Vagina (tissue), 2 donors: ENCODE results near the gene NEDD9. TPM values are rescaled to one million over a fixed set of nuclear protein-coding genes. Genes with fewer than 3 reads are reported as not detected.

Source experiments
- DNase-seq, 2 donors: peaks; one replicate each; pipeline ENCODE4 v3.0.0-alpha.2; 2017; ENCODE audit errors: extremely low spot score in 2 of 2
- H3K27ac ChIP-seq: fragments of 200-600 bp; sonication (generic); one replicate; pipeline ENCODE4 v1.5.1; 2019
- H3K27me3 ChIP-seq: fragments of 200-600 bp; sonication (generic); one replicate; pipeline ENCODE4 v1.5.1; 2019
- H3K36me3 ChIP-seq, 2 donors: fragments of 200-600 bp; sonication (generic); one replicate each; pipeline ENCODE4 v1.5.1; 2017 to 2019
- H3K4me1 ChIP-seq: fragments of 200-600 bp; sonication (generic); one replicate; pipeline ENCODE4 v1.5.1; 2019
- H3K4me3 ChIP-seq, 2 donors: fragments of 200-600 bp; sonication (generic); 1 replicate in 1 of 2; 2 replicates in 1 of 2; pipeline ENCODE4 v1.5.1; 2016 to 2019
- H3K9me3 ChIP-seq: fragments of 200-600 bp; sonication (generic); one replicate; pipeline ENCODE4 v1.5.1; 2019
- POLR2A ChIP-seq, 2 donors: fragments of 450-650 bp; IDR thresholded peaks; one replicate each; pipeline ENCODE4 v1.6.1; 2017; ENCODE audit warnings: antibody characterized with exemption in 2 of 2, mild to moderate bottlenecking in 2 of 2, moderate library complexity in 2 of 2
- POLR2AphosphoS5 ChIP-seq, 2 donors: sonication (generic); formaldehyde crosslinking; IDR thresholded peaks; one replicate each; pipeline ENCODE4 v1.9.0; 2017; ENCODE audit warnings: antibody characterized with exemption in 2 of 2, mild to moderate bottlenecking in 2 of 2, low read depth in 1 of 2; ENCODE audit not compliant: insufficient read depth in 1 of 2
- intact Hi-C: fragments of 100-400 bp; cut with DNase I; formaldehyde crosslinking; loops from one replicate; pipeline ENCODE4 v1.15.1; 2023
- total RNA-seq: library from RNA; depleted of rRNA; stranded (reverse); fragments of >200 nt; gene quantifications from one replicate; pipeline ENCODE4 v1.2.3, GENCODE V29; 2016
- TF ChIP-seq, protein P1 (sequence below), 3 experiments: fragments of 450-650 bp in 2 of 3; fragments of 200-600 bp in 1 of 3; sonication (generic) in 1 of 3; IDR thresholded peaks; one replicate each; pipeline ENCODE4 v1.5.1; 2017 to 2019; ENCODE audit warnings: antibody characterized with exemption in 3 of 3, mild to moderate bottlenecking in 2 of 3, moderate library complexity in 2 of 3

The NEDD9 gene
- total RNA-seq, 1 donor from 2014 or later: 45.4 TPM

DNA sequence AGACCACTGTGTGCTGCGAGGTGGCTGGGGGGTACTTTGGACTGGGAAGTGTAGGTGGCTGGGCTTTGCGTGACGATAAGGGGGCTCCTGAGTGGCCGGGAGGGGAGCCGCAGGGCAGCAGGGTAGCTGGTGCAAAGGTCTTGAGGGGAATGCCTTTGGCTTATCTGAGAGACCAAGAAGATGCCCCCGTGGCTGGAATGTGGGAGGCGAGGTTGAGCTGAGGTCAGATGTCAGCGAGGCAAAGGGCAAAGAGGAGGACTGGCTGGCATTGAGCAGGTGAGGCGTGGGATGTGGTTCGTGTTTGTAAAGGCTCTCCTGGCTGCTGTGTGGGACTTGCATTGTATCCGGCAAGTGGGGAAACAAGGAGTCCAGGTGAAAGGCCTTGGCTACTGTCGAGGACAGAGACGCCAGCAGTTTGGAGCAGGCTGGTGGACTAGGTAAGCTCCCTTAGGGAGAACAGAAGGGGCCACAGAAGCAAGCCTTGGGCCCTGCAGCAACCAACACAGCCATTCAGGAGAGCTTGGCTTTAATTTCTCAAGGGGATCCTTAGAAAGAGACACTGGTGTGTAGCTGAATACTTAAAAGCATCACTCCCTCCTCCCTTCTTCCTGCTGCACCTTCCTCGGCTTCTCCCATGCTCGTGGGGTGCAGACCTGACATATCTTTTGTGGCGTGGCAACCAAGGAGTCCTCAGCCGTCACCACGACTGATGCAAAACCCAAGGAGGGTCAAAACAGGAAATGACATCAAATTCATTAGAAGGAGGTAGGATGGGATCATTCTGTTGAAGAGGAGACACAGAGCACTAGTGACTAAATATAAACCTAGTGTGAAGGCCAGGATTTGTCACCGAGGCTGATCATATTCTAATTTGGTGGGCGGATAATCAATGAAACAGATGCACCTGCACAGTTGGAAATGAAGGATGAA is 67.5 kb downstream of the NEDD9 start:
- peak in 1 of 2 donors; percentile 69 for DNase-seq
- intact Hi-C loops: no loop called here
- H3K36me3 ChIP-seq: no peaks in the 10 kb centered on the region
- H3K9me3 ChIP-seq: no peaks in the 10 kb centered on the region
- TF ChIP-seq POLR2A (IDR thresholded peaks at IDR 0.05) (no peak), POLR2AphosphoS5 (IDR thresholded peaks at IDR 0.05; ENCODE audit: insufficient read depth in 1 of 2, low read depth in 1 of 2) (no peak)
- TF ChIP-seq, protein P1, sequence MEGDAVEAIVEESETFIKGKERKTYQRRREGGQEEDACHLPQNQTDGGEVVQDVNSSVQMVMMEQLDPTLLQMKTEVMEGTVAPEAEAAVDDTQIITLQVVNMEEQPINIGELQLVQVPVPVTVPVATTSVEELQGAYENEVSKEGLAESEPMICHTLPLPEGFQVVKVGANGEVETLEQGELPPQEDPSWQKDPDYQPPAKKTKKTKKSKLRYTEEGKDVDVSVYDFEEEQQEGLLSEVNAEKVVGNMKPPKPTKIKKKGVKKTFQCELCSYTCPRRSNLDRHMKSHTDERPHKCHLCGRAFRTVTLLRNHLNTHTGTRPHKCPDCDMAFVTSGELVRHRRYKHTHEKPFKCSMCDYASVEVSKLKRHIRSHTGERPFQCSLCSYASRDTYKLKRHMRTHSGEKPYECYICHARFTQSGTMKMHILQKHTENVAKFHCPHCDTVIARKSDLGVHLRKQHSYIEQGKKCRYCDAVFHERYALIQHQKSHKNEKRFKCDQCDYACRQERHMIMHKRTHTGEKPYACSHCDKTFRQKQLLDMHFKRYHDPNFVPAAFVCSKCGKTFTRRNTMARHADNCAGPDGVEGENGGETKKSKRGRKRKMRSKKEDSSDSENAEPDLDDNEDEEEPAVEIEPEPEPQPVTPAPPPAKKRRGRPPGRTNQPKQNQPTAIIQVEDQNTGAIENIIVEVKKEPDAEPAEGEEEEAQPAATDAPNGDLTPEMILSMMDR (IDR thresholded peaks at IDR 0.05): no peak
- H3K4me3 ChIP-seq: no peak overlapping the region
- H3K27me3 ChIP-seq: no peaks in the 10 kb centered on the region
- H3K27ac ChIP-seq: no peak overlapping the region
- H3K4me1 ChIP-seq: peaks cover 5% of the 10 kb centered on the region

DNA sequence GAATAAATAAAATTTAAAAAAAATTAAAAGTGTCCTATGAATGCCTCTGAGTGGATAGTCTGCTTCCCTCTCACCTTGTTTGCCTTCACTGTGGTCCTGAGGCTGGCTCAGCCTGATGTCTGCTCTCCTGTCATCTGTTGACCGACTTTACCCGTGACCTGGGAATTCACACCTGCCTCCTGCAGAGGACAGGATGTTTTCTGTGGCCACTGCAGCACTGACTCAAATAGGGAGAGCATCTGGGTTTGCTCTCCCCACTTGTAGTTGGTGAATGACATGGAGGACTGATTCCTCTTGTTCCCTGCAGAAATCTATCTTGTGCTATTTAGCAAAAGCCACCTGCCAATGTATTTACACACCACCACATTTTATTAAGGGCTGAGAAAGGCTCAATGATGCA is 68.5 kb downstream of the NEDD9 start:
- no peaks in the 10 kb centered on the region for H3K36me3 ChIP-seq
- no peak for TF ChIP-seq POLR2AphosphoS5 (IDR thresholded peaks at IDR 0.05; ENCODE audit: insufficient read depth in 1 of 2, low read depth in 1 of 2)
- TF ChIP-seq POLR2A (IDR thresholded peaks at IDR 0.05): no peak
- TF ChIP-seq, protein P1 (IDR thresholded peaks at IDR 0.05): no peak
- peaks cover 5% of the 10 kb centered on the region for H3K4me1 ChIP-seq
- H3K27me3 ChIP-seq: no peaks in the 10 kb centered on the region
- H3K9me3 ChIP-seq: no peaks in the 10 kb centered on the region
- H3K4me3 ChIP-seq: no peak overlapping the region
- intact Hi-C loops: no loop called here
- DNase-seq: no peak
- no peak overlapping the region for H3K27ac ChIP-seq

DNA sequence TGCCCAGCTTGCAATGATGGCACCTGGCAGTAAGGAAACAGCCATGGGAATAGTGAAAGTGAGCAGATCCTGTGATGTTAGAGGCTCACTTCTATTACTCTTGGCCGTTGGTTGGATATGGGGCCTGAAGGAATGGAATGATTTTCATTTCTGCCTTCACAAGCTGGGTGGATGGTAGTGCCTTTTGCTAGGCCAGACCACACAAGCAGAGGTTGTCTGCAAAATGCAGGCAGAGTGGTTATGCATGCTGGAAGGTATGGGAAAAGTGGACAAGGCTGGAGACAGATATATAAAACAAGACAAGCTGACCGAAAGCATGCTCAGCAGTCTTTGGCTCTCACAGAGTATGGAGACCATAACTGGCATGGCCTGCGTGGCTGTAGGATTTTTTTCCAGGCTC is 70.2 kb downstream of the NEDD9 start:
- Histone ChIP-seq H3K4me1 (no peaks in the 10 kb centered on the region), H3K9me3 (no peaks in the 10 kb centered on the region), H3K36me3 (no peaks in the 10 kb centered on the region), H3K4me3 (no peak overlapping the region), H3K27ac (no peak overlapping the region), H3K27me3 (no peaks in the 10 kb centered on the region)
- TF ChIP-seq, protein P1 (IDR thresholded peaks at IDR 0.05): no peak
- TF ChIP-seq POLR2A (IDR thresholded peaks at IDR 0.05) (no peak), POLR2AphosphoS5 (IDR thresholded peaks at IDR 0.05; ENCODE audit: insufficient read depth in 1 of 2, low read depth in 1 of 2) (no peak)
- intact Hi-C loops: no loop called here
- DNase-seq: peak in 1 of 2 donors; percentile 77

GRCh38 chr6:11161031-11161956 is 71.2 kb downstream of the NEDD9 start:
- TF ChIP-seq, protein P1 (IDR thresholded peaks at IDR 0.05): no peak
- no peak for TF ChIP-seq POLR2A (IDR thresholded peaks at IDR 0.05)
- no peak for DNase-seq
- no peaks in the 10 kb centered on the region for H3K4me1 ChIP-seq
- H3K9me3 ChIP-seq: no peaks in the 10 kb centered on the region
- intact Hi-C loops: no loop called here
- no peaks in the 10 kb centered on the region for H3K27me3 ChIP-seq
- H3K4me3 ChIP-seq: no peak overlapping the region
- no peak overlapping the region for H3K27ac ChIP-seq
- no peaks in the 10 kb centered on the region for H3K36me3 ChIP-seq
